ENCODE data around the gene HAGHL.
"Not testable (repeated sequence)": the region's sequence is repeated elsewhere in the genome, so short reads cannot be mapped to it uniquely, and the experiment has no call there.

Gene HAGHL

DNA sequence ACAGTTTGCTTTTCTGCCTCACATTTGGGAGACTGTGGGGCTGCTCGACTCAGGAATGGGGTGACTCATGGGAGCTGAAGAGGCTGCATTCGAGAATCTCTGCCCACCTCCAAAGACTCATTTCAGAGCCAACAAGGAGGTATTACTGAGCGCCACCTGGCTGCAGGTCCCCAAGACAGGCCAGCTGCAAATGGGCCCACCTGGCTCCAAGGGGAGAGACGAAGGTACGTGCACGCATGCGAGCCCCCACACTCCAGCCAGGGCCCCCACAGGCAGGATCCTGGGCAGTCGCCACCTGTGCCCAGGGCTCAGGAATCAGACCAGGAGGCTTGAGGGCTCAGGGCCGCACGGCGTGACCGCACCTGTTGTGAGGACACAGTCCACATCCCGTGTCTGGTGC is 6.0 kb downstream of the HAGHL start:
- no peak for DNase-seq (ENCODE audit: low read depth in 2 of 3, low spot score in 1 of 3)

DNA sequence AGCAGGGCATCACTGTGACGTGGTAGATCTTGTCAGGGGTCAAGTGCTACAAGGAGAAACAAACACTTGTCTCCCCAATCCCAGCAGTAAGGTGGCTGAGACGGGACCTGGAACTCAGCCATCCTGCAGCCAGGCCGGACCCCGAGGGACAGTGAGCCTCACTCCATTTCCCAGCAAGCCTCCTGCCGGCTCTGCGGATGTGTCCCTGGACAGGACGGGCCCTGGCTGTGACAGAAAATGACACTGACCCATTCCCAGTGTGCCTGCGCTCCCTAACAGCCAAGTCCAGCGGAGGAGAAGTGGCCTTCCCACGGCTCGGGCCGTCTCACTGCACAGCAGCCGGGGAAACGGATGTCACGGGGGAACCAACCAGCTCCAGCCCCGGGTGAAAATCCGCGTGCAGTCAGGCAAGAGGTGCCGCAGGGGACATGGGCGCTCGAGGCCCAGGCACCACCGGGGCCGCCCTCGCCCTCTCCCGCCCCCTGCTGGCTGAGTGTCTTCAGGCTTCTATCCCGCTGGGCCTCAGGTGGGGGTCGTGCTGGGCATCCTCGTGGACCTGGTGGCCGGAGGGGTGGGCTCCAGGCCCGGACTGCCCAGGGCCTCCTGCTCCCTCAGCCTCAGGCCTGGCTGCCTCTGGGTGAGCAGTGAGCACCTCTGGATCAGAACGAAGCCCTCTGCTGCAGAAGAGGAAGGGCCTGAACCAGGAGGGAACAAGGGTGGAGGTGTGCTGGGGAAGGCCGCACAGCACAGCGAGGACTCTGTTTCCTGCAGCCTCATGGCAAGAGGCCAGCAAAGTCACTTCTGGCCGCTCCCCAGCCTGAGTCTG is 6.7 kb downstream of the HAGHL start:
- no peak for DNase-seq (ENCODE audit: low read depth in 2 of 3, low spot score in 1 of 3)

DNA sequence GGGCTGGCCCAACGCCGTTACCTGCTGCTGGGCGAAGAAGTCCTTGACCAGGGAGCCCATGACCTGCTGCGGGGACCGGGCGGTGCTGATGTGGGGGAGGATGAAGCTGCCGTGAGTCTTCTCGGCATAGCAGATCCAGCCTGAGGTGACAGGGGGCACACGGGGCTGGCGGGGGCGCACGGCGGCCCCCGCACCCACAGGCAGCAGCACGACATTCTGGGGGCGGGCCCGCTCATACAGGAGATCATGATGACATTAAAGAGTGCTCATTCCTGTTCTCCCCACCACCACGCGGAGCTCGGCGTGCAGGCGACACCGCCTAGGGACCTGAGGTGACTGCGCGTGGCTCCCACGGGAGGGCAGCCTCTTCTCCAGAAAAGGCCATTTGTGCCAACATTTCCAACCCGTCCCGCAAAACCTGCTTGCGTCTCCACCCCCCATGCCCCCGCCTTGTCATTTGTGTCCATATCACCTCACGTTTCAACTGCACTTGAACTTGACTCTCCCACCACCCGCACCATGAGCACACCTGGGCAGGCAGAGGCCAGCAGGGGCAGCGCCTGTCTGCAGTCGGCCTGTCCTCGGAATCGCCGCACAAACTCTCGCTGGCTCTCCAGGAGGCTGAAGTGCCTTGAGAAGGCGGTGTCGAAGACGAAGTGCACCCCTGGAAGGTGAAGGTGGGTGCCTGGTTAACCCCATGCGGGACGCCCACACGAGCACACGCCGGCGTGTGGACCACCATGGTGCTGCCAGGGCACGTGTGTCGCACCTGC is 7.5 kb downstream of the HAGHL start:
- DNase-seq (ENCODE audit: low read depth in 2 of 3, low spot score in 1 of 3) = no peak

DNA sequence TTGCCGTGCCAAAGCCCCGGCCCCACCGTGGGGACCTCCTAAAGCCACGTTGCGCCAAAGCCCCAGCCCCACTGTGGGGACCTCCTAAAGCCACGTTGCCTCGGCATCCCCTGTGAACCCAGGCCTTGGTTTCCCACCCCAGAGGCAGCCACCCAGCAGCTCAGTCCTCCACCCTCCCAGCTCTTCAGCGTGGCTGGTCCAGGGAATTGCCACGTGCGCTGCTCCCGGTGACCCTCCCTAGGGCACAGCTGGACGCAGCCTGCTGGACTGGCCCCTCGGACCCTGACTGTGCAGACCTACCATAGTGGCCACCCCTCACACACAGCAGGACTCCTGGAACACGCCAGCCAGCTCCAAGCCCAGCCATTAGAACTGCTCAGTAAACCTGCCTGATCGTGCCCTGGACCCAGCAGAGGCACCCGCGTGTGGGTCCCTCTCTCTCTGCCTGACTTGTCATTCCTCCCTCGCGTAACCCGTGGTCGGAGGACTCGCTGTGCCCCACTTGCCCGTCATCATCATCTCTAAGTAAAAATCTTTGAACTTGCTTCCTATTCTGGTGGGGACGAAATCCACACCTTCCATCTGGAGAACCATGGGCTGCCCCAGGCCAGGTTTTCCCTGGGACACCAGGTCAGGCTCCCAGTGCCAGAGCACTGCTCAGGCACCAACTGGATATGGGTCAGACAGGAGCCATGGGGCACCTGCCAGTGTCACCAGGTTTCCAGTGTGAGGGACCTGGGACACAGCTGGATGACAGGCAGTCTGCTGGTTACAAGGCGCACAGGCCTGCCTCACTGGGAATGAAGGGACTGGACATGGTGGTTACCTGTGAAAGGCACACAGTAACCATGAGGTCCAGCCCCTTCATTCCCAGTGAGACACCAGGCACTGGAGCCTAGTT is 8.3 kb downstream of the HAGHL start:
- DNase-seq (ENCODE audit: low read depth in 2 of 3, low spot score in 1 of 3) = no peak

DNA sequence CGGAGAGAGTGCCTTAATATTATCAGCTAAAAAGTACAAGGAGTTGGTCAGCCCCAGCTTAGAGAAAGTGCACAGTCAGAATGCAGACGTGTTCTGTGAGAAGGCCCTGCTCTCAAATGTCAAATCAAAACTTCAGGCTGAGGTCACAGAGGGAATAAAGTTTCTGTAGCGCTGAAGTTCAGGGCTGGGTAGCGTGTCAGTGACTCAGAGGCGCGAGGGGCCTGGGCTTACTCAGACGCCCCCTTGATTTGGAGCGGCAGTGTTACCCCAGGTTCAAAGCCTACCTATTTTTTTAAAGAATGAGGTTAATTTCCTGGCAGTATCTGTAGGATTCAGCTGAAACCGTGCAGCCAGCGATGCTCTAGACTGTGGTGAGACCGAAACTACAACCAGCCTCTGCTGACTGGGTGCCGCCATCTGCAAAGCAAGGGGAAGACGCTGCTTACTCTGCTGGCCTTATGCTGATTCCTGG is 9.1 kb downstream of the HAGHL start:
- DNase-seq (ENCODE audit: low read depth in 2 of 3, low spot score in 1 of 3) = peak; percentile 59 to 74 (median 60)

DNA sequence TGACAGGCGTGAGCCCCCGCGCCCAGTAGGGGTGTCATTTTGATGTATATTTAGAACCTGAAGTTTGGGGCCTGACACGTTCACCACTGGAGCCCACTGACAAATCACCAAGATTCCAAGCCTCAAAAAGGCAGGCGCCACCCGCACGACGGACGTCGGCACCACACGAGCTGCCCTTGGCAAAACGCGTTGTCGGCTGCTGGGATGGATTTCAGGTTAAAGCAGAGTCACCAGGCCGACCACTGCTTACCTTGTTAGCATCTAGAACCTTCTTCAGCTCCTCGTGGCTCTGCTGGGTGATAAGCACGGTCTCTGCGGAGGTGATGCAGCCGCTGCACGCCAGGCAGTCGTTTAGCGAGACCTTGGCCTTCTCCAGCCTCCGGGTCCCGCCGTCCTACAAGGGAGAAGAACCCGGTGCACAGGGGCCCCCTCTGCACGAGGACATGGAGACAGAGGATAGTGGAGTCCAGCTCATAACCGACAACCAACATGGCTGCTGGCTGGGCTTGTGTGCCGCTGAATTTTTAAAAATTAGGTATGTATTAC is 10.1 kb downstream of the HAGHL start:
- DNase-seq (ENCODE audit: low read depth in 2 of 3, low spot score in 1 of 3) = no peak

DNA sequence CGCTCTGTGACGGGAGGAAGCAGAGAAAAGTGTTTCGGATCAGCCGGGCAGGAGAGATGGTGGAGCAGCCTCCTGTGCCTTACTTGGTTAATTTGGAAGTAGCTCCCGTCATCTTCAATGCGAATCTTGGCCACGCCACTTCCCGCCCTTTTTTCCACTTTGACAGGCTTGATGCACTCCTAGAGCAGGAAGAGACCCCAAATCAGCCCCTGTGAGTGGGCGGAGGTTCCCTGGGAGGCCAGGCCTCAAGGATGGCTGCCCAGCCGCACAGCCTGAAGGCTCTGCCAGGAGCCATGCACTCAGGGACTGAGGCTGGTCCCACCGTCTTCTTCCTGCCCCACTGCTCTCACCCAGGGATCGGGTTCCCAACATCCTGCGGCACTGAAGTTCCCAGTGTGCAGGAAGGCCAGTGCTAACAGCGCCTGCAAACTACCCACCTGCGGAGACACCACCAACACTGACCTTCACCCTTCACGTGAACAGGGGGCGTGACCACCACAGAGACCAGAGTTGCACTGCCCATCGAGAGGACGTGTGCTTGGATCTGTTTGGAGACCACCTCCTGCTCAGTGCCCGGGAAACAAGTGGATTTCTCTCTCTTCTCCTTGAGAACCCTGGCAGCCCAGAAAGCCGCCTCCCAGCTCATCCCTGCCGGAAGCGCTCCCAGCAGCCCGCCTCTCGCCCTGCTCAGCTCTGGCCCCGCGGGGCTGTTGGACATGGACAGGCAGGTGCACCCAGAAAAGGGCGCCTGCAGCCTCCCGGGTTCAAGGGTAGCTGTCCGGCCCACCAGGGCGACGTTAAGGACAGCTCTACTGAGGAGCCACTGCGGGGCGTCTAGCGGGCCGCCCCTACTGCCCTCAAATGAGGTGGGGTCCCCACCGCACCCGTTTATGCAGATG is 12.9 kb downstream of the HAGHL start:
- DNase-seq (ENCODE audit: low read depth in 2 of 3, low spot score in 1 of 3) = no peak

DNA sequence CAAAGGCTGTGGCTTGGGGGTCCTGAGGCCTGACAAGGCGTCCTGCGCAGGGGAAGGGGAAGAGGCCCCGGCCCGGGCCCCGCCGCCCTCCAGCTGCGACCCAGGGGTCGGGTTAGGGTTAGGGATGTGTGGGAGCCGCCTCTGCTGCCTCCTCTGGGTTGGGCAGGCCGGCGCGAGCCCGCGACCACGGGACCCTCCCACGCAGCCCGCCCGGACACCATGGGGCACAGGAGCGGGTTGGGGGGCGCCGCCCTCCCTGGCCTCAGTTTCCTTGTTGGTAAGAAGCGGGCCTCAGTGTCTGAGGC is 13.5 kb downstream of the HAGHL start:
- no peak for DNase-seq (ENCODE audit: low read depth in 2 of 3, low spot score in 1 of 3)

DNA sequence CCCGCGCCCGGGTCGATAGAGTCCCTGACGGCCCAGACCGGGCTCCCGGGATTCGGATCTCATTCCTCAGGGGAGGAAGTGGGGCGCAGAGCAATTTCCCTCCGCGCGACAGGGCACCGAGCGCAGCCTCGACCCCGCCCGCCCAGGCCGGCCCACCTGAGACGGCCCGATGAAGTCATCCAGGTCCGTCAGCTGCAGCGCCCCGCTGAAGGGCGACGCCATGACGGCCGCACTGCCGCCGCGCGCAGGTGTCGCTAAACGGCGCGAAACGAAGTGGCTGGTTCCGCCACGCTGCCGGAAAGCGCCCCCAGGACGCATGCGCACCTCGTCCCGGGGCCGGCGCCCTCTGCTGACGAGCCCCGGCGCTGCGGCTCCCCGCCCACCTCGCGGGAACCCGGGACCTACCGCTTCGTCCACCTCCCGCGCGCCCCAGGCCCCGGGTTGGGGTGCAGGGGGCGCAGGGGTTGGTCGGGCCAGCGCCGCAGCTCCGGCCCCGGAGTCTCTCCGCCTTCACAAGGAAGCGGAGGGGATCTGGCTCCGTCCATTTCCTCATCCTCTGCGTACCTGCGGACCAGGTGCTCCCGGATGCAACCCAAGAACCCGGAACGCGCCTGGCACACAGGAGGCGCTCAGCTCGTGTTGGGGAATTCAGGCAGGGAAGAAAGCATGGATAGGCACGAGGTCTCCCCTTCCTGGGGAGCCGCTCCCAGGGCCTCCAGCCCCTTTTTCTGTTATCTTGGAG is 14.0 kb downstream of the HAGHL start, which contains the start of gene CIAO3:
TSS of gene CIAO3 (minus strand) at position 234 of the 742 bp plus-strand sequence. CDS start at position 222, 12 bp downstream.
- DNase-seq (ENCODE audit: low read depth in 2 of 3, low spot score in 1 of 3) = peak; percentile 88 to 90 (median 88)

DNA sequence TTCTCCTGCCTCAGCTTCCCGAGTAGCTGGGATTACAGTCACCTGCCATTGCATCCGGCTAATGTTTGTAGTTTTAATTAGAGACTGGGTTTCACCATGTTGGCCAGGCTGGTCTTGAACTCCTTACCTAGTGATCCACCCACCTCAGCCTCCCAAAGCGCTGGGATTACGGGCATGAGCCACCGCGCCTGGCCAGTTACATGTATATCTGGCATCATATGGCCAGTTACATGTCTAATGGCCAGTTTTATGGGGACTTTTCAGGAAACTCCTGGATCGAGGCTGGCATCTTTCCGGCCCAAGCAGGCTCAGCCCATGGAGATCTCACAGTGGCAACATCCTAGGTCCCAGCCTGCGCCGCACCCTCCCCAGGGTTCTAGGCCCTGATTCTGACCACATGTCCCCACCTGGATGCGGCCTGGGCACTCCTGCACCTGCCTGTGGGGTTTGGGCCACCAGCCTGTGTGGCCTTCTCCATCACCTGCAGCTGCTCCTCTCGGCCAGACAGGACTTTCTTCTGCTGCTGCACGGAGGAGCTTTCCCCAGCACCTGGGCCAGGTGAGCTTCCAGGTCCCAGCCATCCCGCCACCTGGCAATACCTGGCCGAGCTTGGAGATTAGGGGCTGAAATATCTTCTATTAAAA is 15.2 kb downstream of the HAGHL start:
- no peak for DNase-seq (ENCODE audit: low read depth in 2 of 3, low spot score in 1 of 3)

DNA sequence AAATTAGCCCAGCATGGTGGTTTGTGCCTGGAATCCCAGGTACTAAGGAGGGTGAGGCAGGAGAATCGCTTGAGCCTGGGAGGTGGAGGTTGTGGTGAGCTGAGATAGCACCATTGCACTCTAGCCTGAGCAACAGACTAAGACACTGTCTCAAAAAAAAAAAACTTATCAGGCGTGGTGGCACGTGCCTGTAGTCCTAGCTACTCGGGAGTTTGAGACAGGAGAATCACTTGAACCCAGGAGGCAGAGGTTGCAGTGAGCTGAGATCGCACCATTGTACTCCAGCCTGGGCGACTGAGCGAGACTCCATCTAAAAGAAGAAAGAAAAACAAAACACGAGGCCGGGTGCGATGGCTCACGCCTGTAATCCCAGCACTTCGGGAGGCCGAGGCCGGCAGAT is 16.0 kb downstream of the HAGHL start:
- DNase-seq (ENCODE audit: low read depth in 2 of 3, low spot score in 1 of 3) = not testable (repeated sequence)

DNA sequence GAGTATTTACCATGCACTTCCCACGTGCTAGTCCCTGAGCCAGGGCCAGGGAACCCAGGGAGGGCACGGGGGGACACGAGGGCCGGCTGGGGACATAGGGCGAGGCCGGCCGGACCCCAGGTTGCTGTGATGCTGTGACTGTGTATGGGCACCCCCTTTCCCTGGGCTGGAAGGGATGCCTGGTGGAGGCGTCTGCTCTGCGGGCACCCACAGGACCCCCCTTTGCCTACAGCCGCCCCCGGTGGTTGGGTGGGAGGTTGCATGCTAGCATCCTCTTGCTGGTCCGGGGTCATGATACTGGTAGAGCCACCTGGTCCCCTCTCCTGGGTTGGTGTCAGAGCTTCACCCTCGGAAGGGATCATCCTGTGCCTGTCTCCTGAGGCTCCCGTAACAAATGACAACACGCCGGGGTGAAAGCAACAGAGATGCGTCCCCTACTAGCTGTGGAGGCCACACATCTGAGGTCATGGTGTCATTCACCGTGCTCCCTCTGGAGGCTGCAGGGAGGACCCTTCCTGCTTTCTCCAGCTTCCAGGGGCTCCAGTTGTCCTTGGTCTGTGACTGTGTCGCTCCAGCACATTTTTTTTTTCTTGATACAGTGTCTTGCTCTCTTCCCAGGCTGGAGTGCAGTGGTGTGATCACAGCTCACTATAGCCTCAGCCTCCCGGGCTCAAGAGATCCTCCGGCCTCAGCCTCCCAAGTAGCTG is 17.0 kb downstream of the HAGHL start:
- no peak for DNase-seq (ENCODE audit: low read depth in 2 of 3, low spot score in 1 of 3)

DNA sequence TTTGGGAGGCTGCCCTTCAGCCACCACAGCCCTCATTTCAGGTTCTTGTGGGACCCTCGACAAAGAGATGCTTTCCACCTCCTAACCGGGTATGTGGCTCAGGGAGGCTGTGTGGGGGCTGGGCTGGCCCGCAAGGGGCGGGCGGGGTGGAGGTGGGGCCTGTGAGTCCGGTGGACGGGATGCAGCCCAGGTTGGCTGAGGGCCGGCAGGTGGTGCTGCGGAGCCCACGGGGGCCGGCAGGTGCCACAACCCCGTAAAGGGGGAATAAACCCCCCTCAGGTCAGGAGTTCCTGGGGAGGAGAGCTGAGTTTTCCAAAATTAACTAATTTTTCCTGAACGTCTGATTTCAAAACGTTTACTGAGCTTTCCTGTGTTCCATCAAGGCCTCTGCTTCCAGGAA is 18.8 kb downstream of the HAGHL start:
- no peak for DNase-seq (ENCODE audit: low read depth in 2 of 3, low spot score in 1 of 3)

DNA sequence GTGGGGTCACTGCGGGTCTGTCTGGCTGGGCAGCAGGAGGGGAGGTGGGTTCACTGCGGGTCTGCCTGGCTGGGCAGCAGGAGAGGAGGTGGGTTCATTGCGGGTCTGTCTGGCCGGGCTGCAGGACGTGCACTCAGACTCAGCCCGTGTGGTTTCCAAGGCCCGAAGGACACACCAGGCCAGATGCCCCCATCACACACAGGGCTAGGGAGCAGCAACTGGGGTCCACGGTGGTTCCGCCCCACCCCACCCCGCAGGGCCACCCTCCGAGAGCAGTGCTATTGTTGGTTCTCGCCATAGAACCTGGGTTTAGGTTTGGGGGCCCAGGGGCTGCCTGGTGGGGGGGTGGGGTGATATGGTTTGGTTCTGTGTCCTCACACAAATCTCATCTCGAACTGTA is 19.7 kb downstream of the HAGHL start:
- DNase-seq (ENCODE audit: low read depth in 2 of 3, low spot score in 1 of 3) = no peak

DNA sequence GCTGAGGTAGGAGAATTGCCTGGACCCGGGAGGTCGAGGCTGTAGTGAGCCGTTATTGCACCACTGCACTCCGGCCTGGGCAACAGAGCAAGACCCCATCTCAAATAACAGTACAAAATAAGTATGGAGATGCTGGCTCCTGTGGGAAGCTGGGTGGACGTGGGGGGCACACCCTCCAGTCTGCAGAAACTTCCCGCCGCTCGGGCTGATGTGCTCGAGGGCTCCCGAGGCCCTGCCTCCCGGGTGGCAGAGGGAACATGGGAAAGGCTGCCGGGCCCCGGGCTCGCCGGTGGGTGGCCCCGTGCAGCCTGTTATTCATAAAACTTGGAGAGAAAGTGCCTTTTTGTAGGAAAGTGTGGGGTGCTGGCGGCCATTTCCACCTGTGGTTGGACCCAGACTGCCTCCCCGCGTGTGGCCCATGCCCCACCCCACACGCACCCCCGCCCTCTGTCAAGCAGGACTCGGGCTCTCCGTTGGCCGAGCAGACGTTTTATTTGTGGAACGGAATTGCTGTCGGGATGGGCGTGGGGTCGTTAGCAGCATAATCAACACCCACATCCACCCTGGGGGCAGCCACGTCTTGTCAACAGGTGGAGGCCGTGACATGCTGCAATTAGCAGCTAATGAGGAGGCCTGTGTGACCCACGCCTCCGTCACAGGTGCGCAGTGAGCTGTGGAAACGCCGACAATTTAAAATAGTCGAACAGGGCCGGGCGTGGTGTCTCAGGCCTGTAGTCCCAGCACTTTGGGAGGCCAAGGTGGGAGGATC is 21.3 kb downstream of the HAGHL start:
- DNase-seq (ENCODE audit: low read depth in 2 of 3, low spot score in 1 of 3) = no peak

DNA sequence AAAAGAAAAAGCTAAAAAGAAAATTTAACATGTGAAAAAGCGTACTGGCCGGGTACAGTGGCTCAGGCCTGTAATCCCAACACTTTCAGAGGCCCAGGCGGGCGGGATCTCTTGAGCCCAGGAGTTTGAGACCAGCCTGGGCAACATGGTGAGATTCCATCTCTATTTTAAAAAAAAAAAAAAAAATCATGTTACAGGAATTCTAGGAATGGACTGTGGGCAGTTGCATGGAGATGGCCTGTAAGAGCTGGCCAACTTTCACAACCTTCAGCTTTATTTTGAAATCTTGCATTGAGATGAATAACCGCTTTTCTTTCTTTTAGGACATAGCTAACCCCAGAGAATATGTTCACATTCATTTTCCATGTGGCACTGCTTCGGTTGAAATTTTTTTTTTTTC is 22.1 kb downstream of the HAGHL start:
- DNase-seq (ENCODE audit: low read depth in 2 of 3, low spot score in 1 of 3) = no peak

DNA sequence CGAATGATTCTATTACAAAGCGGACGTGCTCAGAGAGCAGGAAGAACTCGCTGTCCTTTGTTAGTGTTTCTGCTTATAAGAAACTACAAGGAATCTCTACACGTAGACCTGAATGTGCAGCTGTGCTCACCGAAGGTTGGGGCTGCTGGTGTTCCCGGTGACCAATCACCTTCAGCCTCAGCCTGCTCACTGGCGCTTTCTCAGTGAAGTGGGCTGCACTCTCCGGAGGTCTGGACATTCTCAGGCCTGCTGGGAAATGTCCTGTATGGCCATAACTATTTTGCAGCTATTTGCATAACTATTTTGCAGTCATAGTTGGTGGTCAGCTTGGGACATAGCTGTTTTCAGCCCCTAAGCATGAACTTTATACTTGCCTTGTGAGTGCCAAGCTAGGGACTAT is 23.6 kb downstream of the HAGHL start:
- DNase-seq (ENCODE audit: low read depth in 2 of 3, low spot score in 1 of 3) = no peak
